IMR-90 (cell line): ENCODE measurements around the gene PLCL2. TPM values are rescaled to one million over a fixed set of nuclear protein-coding genes. Genes with fewer than 3 reads are reported as not detected.

Experiments
- ATAC-seq: fragments of 200-7000 bp; cut with Tn5 transposase; 2 replicates; pipeline ENCODE4 v1.9.1; 2020; ENCODE audit warnings: low read depth, mild to moderate bottlenecking, moderate library complexity
- BruUV-seq: library from RNA; stranded (reverse); fragments of 400-500 nt; replicated peaks from 2 replicates; lab custom pipeline; 2021; lab: Mats Ljungman, UMichigan
- CTCF ChIA-PET: fragments of 300-600 bp; formaldehyde crosslinking; extraction: SDS; loops from one replicate; lab custom pipeline; 2021; ENCODE audit warnings: antibody characterized with exemption; lab: Yijun Ruan, JAX
- POLR2A ChIA-PET: fragments of 300-600 bp; sonication (Branson Sonifier 250); formaldehyde crosslinking; loops from one replicate; lab custom pipeline; 2022; ENCODE audit warnings: antibody characterized with exemption; ENCODE audit not compliant: unreplicated experiment; lab: Charles Lee
- DNase-seq: peaks from one replicate; pipeline ENCODE4 v3.0.0; 2013
- H2AFZ ChIP-seq: replicated peaks from 2 replicates; pipeline ENCODE3; 2013; ENCODE audit warnings: low read length, mild to moderate bottlenecking; ENCODE audit not compliant: poor library complexity
- H2AK5ac ChIP-seq: 2 replicates; pipeline ENCODE4 v1.6.1; 2013; ENCODE audit warnings: low read depth, low read length, inconsistent platforms
- H2AK9ac ChIP-seq: replicated peaks from 2 replicates; pipeline ENCODE3; 2013; ENCODE audit warnings: mild to moderate bottlenecking, low read depth, low read length, moderate library complexity; ENCODE audit not compliant: poor library complexity
- H2BK120ac ChIP-seq: 2 replicates; pipeline ENCODE4 v1.6.1; 2013; ENCODE audit warnings: low read depth, low read length, inconsistent platforms
- H2BK15ac ChIP-seq: 3 replicates; pipeline ENCODE4 v1.6.1; 2013; ENCODE audit warnings: low read depth, low read length, inconsistent platforms
- H2BK20ac ChIP-seq: 2 replicates; pipeline ENCODE4 v1.6.1; 2013; ENCODE audit warnings: low read depth, mild to moderate bottlenecking, inconsistent platforms, low read length, moderate library complexity
- H2BK5ac ChIP-seq: 2 replicates; pipeline ENCODE4 v1.6.1; 2013; ENCODE audit warnings: mild to moderate bottlenecking, low read depth, low read length, inconsistent platforms; ENCODE audit not compliant: poor library complexity, severe bottlenecking
- H3K14ac ChIP-seq: replicated peaks from 2 replicates; pipeline ENCODE4 v1.6.1; 2013; ENCODE audit warnings: low read depth, low read length, inconsistent platforms
- H3K18ac ChIP-seq: 2 replicates; pipeline ENCODE4 v1.6.1; 2013; ENCODE audit warnings: low read depth, low read length, control low read depth
- H3K23ac ChIP-seq: 2 replicates; pipeline ENCODE4 v1.6.1; 2013; ENCODE audit warnings: low read depth, low read length, inconsistent platforms
- H3K27ac ChIP-seq: 2 replicates; pipeline ENCODE4 v1.5.1; 2013; ENCODE audit warnings: mild to moderate bottlenecking, control low read depth, low read length; ENCODE audit not compliant: insufficient read depth
- H3K27me3 ChIP-seq: 2 replicates; pipeline ENCODE4 v1.6.1; 2013; ENCODE audit warnings: low read length; ENCODE audit not compliant: control insufficient read depth, insufficient read depth
- H3K36me3 ChIP-seq: 2 replicates; pipeline ENCODE4 v1.6.1; 2013; ENCODE audit warnings: low read length, mixed read lengths; ENCODE audit not compliant: control insufficient read depth, insufficient read depth
- H3K4ac ChIP-seq: 2 replicates; pipeline ENCODE4 v1.6.1; 2013; ENCODE audit warnings: low read depth, low read length, inconsistent platforms
- H3K4me1 ChIP-seq: 2 replicates; pipeline ENCODE4 v1.6.1; 2013; ENCODE audit warnings: low read length, mixed read lengths; ENCODE audit not compliant: control insufficient read depth, insufficient read depth
- H3K4me2 ChIP-seq: 2 replicates; pipeline ENCODE4 v1.6.1; 2013; ENCODE audit warnings: low read depth, mild to moderate bottlenecking, control low read depth, low read length, moderate library complexity
- H3K4me3 ChIP-seq: 2 replicates; pipeline ENCODE4 v1.5.1; 2013; ENCODE audit warnings: low read depth, mild to moderate bottlenecking, control low read depth, low read length, moderate library complexity; ENCODE audit not compliant: insufficient read depth
- H3K56ac ChIP-seq: 2 replicates; pipeline ENCODE4 v1.6.1; 2013; ENCODE audit warnings: low read length, inconsistent platforms; ENCODE audit not compliant: insufficient read depth; ENCODE audit errors: extremely low read depth
- H3K79me1 ChIP-seq, 2 experiments: 2 replicates each; pipeline ENCODE4 v1.6.1; 2013; ENCODE audit warnings: low read length in 2 of 2, inconsistent platforms in 1 of 2, low read depth in 1 of 2
- H3K9ac ChIP-seq: 2 replicates; pipeline ENCODE4 v1.6.1; 2013; ENCODE audit warnings: low read depth, low read length, control low read depth
- H3K9me1 ChIP-seq: 2 replicates; pipeline ENCODE4 v1.6.1; 2013; ENCODE audit warnings: low read length, inconsistent platforms; ENCODE audit not compliant: insufficient read depth
- H3K9me3 ChIP-seq: 2 replicates; pipeline ENCODE4 v1.6.1; 2013; ENCODE audit warnings: low read length; ENCODE audit not compliant: control insufficient read depth, insufficient read depth
- H4K20me1 ChIP-seq: 2 replicates; pipeline ENCODE4 v1.6.1; 2013; ENCODE audit warnings: low read length, inconsistent platforms; ENCODE audit not compliant: insufficient read depth
- H4K5ac ChIP-seq: 2 replicates; pipeline ENCODE4 v1.6.1; 2013; ENCODE audit warnings: mild to moderate bottlenecking, low read depth, low read length, control low read depth
- H4K8ac ChIP-seq, 2 experiments: 2 replicates each; pipeline ENCODE4 v1.6.1; 2013; ENCODE audit warnings: low read depth in 2 of 2, low read length in 2 of 2, control low read depth in 1 of 2, inconsistent platforms in 1 of 2
- H4K91ac ChIP-seq: 2 replicates; pipeline ENCODE4 v1.6.1; 2013; ENCODE audit warnings: low read depth, low read length, inconsistent platforms; ENCODE audit not compliant: insufficient read depth
- BHLHE40 ChIP-seq: fragments of 150-350 bp; IDR thresholded peaks from 2 replicates; pipeline ENCODE4 v1.6.1; 2016; ENCODE audit warnings: mild to moderate bottlenecking, low read depth, low read length
- CHD1 ChIP-seq: IDR thresholded peaks from 2 replicates; pipeline ENCODE4 v1.6.1; 2012; ENCODE audit warnings: low read depth, low read length, improper control_type of control experiment
- CTCF ChIP-seq: conservative IDR thresholded peaks from 2 replicates; pipeline ENCODE4 v1.5.1; 2012; ENCODE audit warnings: mild to moderate bottlenecking, low read depth, low read length, improper control_type of control experiment
- ELK1 ChIP-seq: fragments of 150-350 bp; IDR thresholded peaks from 2 replicates; pipeline ENCODE4 v1.6.1; 2016; ENCODE audit warnings: low read depth, mild to moderate bottlenecking, low read length, moderate library complexity, borderline replicate concordance
- FOS ChIP-seq: fragments of 150-350 bp; IDR thresholded peaks from 2 replicates; pipeline ENCODE4 v1.6.1; 2016; ENCODE audit warnings: low read depth, low read length
- MAFK ChIP-seq: IDR thresholded peaks from 2 replicates; pipeline ENCODE4 v1.6.1; 2012; ENCODE audit warnings: low read depth, low read length, improper control_type of control experiment
- MAZ ChIP-seq: IDR thresholded peaks from 2 replicates; pipeline ENCODE4 v1.6.1; 2012; ENCODE audit warnings: low read depth, mild to moderate bottlenecking, low read length, improper control_type of control experiment, moderate library complexity, borderline replicate concordance
- MXI1 ChIP-seq: IDR thresholded peaks from 2 replicates; pipeline ENCODE4 v1.6.1; 2012; ENCODE audit warnings: low read depth, mild to moderate bottlenecking, low read length, moderate library complexity, borderline replicate concordance
- POLR2A ChIP-seq: IDR thresholded peaks from 2 replicates; pipeline ENCODE4 v1.6.1; 2012; ENCODE audit warnings: mild to moderate bottlenecking, low read depth, low read length
- RAD21 ChIP-seq: IDR thresholded peaks from 2 replicates; pipeline ENCODE4 v1.6.1; 2012; ENCODE audit warnings: low read length, improper control_type of control experiment
- RCOR1 ChIP-seq: IDR thresholded peaks from 2 replicates; pipeline ENCODE4 v1.6.1; 2012; ENCODE audit warnings: mild to moderate bottlenecking, low read length, improper control_type of control experiment; ENCODE audit not compliant: insufficient replicate concordance
- SMC3 ChIP-seq: fragments of 150-350 bp; IDR thresholded peaks from 2 replicates; pipeline ENCODE4 v1.6.1; 2016; ENCODE audit warnings: low read depth, mild to moderate bottlenecking, antibody characterized with exemption, low read length, moderate library complexity
- dilution Hi-C: fragments of 300-500 bp; cut with HindIII; formaldehyde crosslinking; loops from one replicate; pipeline ENCODE4 v1.14.3; 2018; ENCODE audit warnings: low sequenced_read_pairs; ENCODE audit not compliant: unreplicated experiment
- in situ Hi-C: fragments of 300-500 bp; cut with MboI; formaldehyde crosslinking; loops from 3 replicates; pipeline ENCODE4 v1.14.3; 2019; ENCODE audit warnings: low sequenced_read_pairs, inconsistent platforms, mixed read lengths
- intact Hi-C: fragments of 100-400 bp; cut with micrococcal nuclease; formaldehyde crosslinking; loops from 2 replicates; pipeline ENCODE4 v1.10.0; 2022
- polyA plus RNA-seq, 3 experiments: library from polyadenylated mRNA; depleted of rRNA; stranded (reverse); fragments of >200 nt; gene quantifications; 2 replicates each; pipeline ENCODE4 v1.2.3, GENCODE V29; 2012; ENCODE audit warnings: low replicate concordance in 1 of 3
- total RNA-seq: library from RNA; depleted of rRNA; stranded (reverse); fragments of >200 nt; gene quantifications from 2 replicates; pipeline ENCODE4 v1.2.3, GENCODE V29; 2012

Gene PLCL2
- total and polyA plus RNA-seq, 2 of the 4 experiments (the other 2 are of a cell fraction): 0.92 to 3.8 TPM

- Histone ChIP-seq H3K4ac (no peak overlapping the region), H3K23ac (no peak overlapping the region), H3K9me3 (no peaks in the 10 kb centered on the region), H4K5ac (no peak overlapping the region), H2BK20ac (no peak overlapping the region), H3K9me1 (no peaks in the 10 kb centered on the region), H4K20me1 (no peaks in the 10 kb centered on the region), H2BK120ac (no peak overlapping the region), H2AK5ac (no peak overlapping the region), H3K18ac (no peak overlapping the region), H3K4me3 (no peak overlapping the region), H3K27me3 (no peaks in the 10 kb centered on the region), H3K56ac (no peak overlapping the region), H2BK5ac (no peak overlapping the region), H3K27ac (no peak overlapping the region), H4K8ac (no peak overlapping the region), H2AK9ac (no peak overlapping the region), H3K79me1 (no peaks in the 10 kb centered on the region), H3K14ac (no peak overlapping the region), H3K4me1 (peaks cover 5% of the 10 kb centered on the region), H3K36me3 (no peaks in the 10 kb centered on the region), H3K9ac (no peak overlapping the region), H2BK15ac (no peak overlapping the region), H4K91ac (no peak overlapping the region), H2AFZ (no peak overlapping the region), H3K4me2 (no peak overlapping the region)
- BruUV-seq: no TSS peak
- DNase-seq: no peak
- intact Hi-C loops: no loop called here
- dilution Hi-C loops: no loop called here
- no peak for TF ChIP-seq RCOR1
- TF ChIP-seq MXI1: no peak
- no peak for TF ChIP-seq FOS
- TF ChIP-seq CHD1: no peak
- TF ChIP-seq POLR2A: no peak
- TF ChIP-seq CTCF: no peak
- TF ChIP-seq SMC3: no peak
- no peak for TF ChIP-seq MAZ
- no peak for TF ChIP-seq ELK1
- no peak for TF ChIP-seq BHLHE40
- no peak for TF ChIP-seq RAD21
- TF ChIP-seq MAFK: no peak
- ChIA-PET CTCF (no interaction called here), POLR2A (no interaction called here)
- no peak for ATAC-seq
- in situ Hi-C loops: no loop called here
Observed at GRCh38 chr3:17054982-17055343, 170.2 kb downstream of the PLCL2 start.
